ENCODE measurements around the gene TMCC3. TPM values are rescaled to one million over a fixed set of nuclear protein-coding genes. Genes with fewer than 3 reads are reported as not detected.
"Not testable (repeated sequence)": the region's sequence is repeated elsewhere in the genome, so short reads cannot be mapped to it uniquely, and the experiment has no call there.

Gene TMCC3
- total and polyA plus RNA-seq, 8 donors = 0.58 to 14.3 (median 5.0) TPM

GRCh38 chr12:94597268-94597667 is 53.1 kb downstream of the TMCC3 start:
- Histone ChIP-seq H3K27ac (no peak overlapping the region), H3K4me1 (peaks cover 0 to 14% (median 5%) of the 10 kb centered on the region in 4 donors), H3K36me3 (no peaks in the 10 kb centered on the region), H3K4me3 (no peak overlapping the region), H3K27me3 (no peaks in the 10 kb centered on the region), H3K9me3 (no peaks in the 10 kb centered on the region)
- intact Hi-C loops (cut with DNase I; ENCODE audit: low total_unique reads) = no loop called here
- TF ChIP-seq POLR2A (IDR thresholded peaks at IDR 0.05) (no peak), EP300 (IDR thresholded peaks at IDR 0.05) (no peak), POLR2AphosphoS5 (IDR thresholded peaks at IDR 0.05) (no peak), CTCF (IDR thresholded peaks at IDR 0.05) (no peak)
- peak in 1 of 2 donors; percentile 30 for DNase-seq
- WGBS, 5 donors = 79 to 90% (median 88%) methylated on average over 5 of the region's 5 CpGs

GRCh38 chr12:94596596-94596995 is 53.8 kb downstream of the TMCC3 start:
- TF ChIP-seq EP300 (IDR thresholded peaks at IDR 0.05) = no peak
- TF ChIP-seq POLR2AphosphoS5 (IDR thresholded peaks at IDR 0.05) = peak in 1 of 3 donors; percentile 8
- H3K36me3 ChIP-seq = no peaks in the 10 kb centered on the region
- 47 to 73% (median 54%) methylated on average over 2 of the region's 2 CpGs for WGBS, 5 donors
- no peak overlapping the region for H3K27ac ChIP-seq
- peaks cover 0 to 18% (median 9%) of the 10 kb centered on the region in 4 donors for H3K4me1 ChIP-seq
- peak in 1 of 2 donors; percentile 51 for DNase-seq
- H3K4me3 ChIP-seq = no peak overlapping the region
- no peaks in the 10 kb centered on the region for H3K9me3 ChIP-seq
- H3K27me3 ChIP-seq = no peaks in the 10 kb centered on the region
- intact Hi-C loops (cut with DNase I; ENCODE audit: low total_unique reads) = no loop called here

- H3K4me3 ChIP-seq = no peak overlapping the region
- H3K27me3 ChIP-seq = no peaks in the 10 kb centered on the region
- TF ChIP-seq CTCF (IDR thresholded peaks at IDR 0.05) (no peak), POLR2AphosphoS5 (IDR thresholded peaks at IDR 0.05) (no peak), POLR2A (IDR thresholded peaks at IDR 0.05) (no peak), EP300 (IDR thresholded peaks at IDR 0.05) (no peak)
- 81 to 90% (median 86%) methylated on average over 3 of the region's 3 CpGs for WGBS, 5 donors
- H3K9me3 ChIP-seq = no peaks in the 10 kb centered on the region
- no peaks in the 10 kb centered on the region for H3K36me3 ChIP-seq
- intact Hi-C loops (cut with DNase I; ENCODE audit: low total_unique reads) = no loop called here
- DNase-seq = no peak
- H3K4me1 ChIP-seq = peaks cover 0 to 25% (median 18%) of the 10 kb centered on the region in 4 donors
- no peak overlapping the region for H3K27ac ChIP-seq
Measured at GRCh38 chr12:94595152-94595551, 55.2 kb downstream of the TMCC3 start.

GRCh38 chr12:94594443-94594825 is 55.9 kb downstream of the TMCC3 start:
- H3K36me3 ChIP-seq = no peaks in the 10 kb centered on the region
- no peaks in the 10 kb centered on the region for H3K9me3 ChIP-seq
- no peaks in the 10 kb centered on the region for H3K27me3 ChIP-seq
- H3K27ac ChIP-seq = peak overlapping the region in 2 of 5 donors; percentile 7 to 9
- no peak for DNase-seq
- H3K4me1 ChIP-seq = peaks cover 0 to 28% (median 20%) of the 10 kb centered on the region in 4 donors
- no peak overlapping the region for H3K4me3 ChIP-seq
- TF ChIP-seq POLR2AphosphoS5 (IDR thresholded peaks at IDR 0.05) (no peak), EP300 (IDR thresholded peaks at IDR 0.05) (no peak), POLR2A (IDR thresholded peaks at IDR 0.05) (no peak), CTCF (IDR thresholded peaks at IDR 0.05) (no peak)
- WGBS, 5 donors = 66 to 89% (median 72%) methylated on average over 3 of the region's 3 CpGs
- intact Hi-C loops (cut with DNase I; ENCODE audit: low total_unique reads) = no loop called here

- WGBS, 5 donors = 62 to 86% (median 67%) methylated on average over 4 of the region's 4 CpGs
- TF ChIP-seq CTCF (IDR thresholded peaks at IDR 0.05) (no peak), EP300 (IDR thresholded peaks at IDR 0.05) (no peak), POLR2A (IDR thresholded peaks at IDR 0.05) (no peak), POLR2AphosphoS5 (IDR thresholded peaks at IDR 0.05) (no peak)
- no peak for DNase-seq
- H3K9me3 ChIP-seq = no peaks in the 10 kb centered on the region
- no peaks in the 10 kb centered on the region for H3K27me3 ChIP-seq
- H3K4me3 ChIP-seq = no peak overlapping the region
- intact Hi-C loops (cut with DNase I; ENCODE audit: low total_unique reads) = no loop called here
- no peaks in the 10 kb centered on the region for H3K36me3 ChIP-seq
- H3K27ac ChIP-seq = peak overlapping the region in 2 of 5 donors; percentile 7 to 9
- H3K4me1 ChIP-seq = peaks cover 0 to 28% (median 20%) of the 10 kb centered on the region in 4 donors
Measured at GRCh38 chr12:94593822-94594442, 56.4 kb downstream of the TMCC3 start.

- H3K4me1 ChIP-seq = peaks cover 3 to 33% (median 20%) of the 10 kb centered on the region in 4 donors
- H3K27me3 ChIP-seq; H3K36me3 ChIP-seq; H3K4me3 ChIP-seq; H3K27ac ChIP-seq; DNase-seq; intact Hi-C loops (cut with DNase I; ENCODE audit: low total_unique reads); H3K9me3 ChIP-seq: not testable (repeated sequence)
- WGBS, 5 donors = 90 to 99% (median 94%) methylated on average over 9 of the region's 9 CpGs
Measured at GRCh38 chr12:94592723-94593122, 57.6 kb downstream of the TMCC3 start.

Measured in stomach (tissue), 9 donors.